HepG2 (cell line): ENCODE measurements around the gene COL13A1. TPM values are rescaled to one million over a fixed set of nuclear protein-coding genes. Genes with fewer than 3 reads are reported as not detected.

Source experiments
- ATAC-seq: fragments of 200-7000 bp; cut with Tn5 transposase; 3 replicates; pipeline ENCODE4 v1.9.1; 2020; ENCODE audit warnings: mild to moderate bottlenecking, moderate library complexity
- BruUV-seq: library from RNA; stranded (reverse); fragments of 400-500 nt; replicated peaks from 2 replicates; lab custom pipeline; 2021; lab: Mats Ljungman, UMichigan
- CTCF ChIA-PET: fragments of 300-600 bp; formaldehyde crosslinking; extraction: SDS; loops from one replicate; lab custom pipeline; 2021; ENCODE audit warnings: low total read pairs, inconsistent platforms, low intra/inter-chr PET ratio; lab: Yijun Ruan, JAX
- POLR2A ChIA-PET: fragments of 350-600 bp; sonication (Branson Sonifier 250); formaldehyde crosslinking; loops from one replicate; lab custom pipeline; 2020; ENCODE audit warnings: antibody characterized with exemption, inconsistent platforms; lab: Yijun Ruan, JAX
- DNase-seq: peaks from one replicate; pipeline ENCODE4 v3.0.0-alpha.2; 2015; ENCODE audit warnings: low spot score
- FAIRE-seq: peaks from 3 replicates; lab custom pipeline; 2011; peaks lifted over from hg19 to GRCh38; lab: Jason Lieb, UNC
- H2AFZ ChIP-seq: one replicate; pipeline ENCODE4 v1.6.1; 2011; ENCODE audit warnings: low read length, inconsistent platforms
- H3K27ac ChIP-seq: fragments of 300-600 bp; 3 replicates; pipeline ENCODE4 v1.8.0; 2011; ENCODE audit warnings: mixed run types, mild to moderate bottlenecking, mixed read lengths, low read length, inconsistent platforms; ENCODE audit not compliant: insufficient read depth; ENCODE audit errors: extremely low read length
- H3K27me3 ChIP-seq, 2 experiments: fragments of 200-600 bp in 1 of 2; 2 replicates in 1 of 2; 3 replicates in 1 of 2; pipeline versions ENCODE4 v1.6.0 to v1.8.0; 2011; ENCODE audit warnings: low read length in 2 of 2, mild to moderate bottlenecking in 2 of 2, moderate library complexity in 2 of 2, inconsistent platforms in 1 of 2; ENCODE audit not compliant: insufficient read depth in 2 of 2, control insufficient read depth in 1 of 2
- H3K36me3 ChIP-seq, 2 experiments: fragments of 200-600 bp in 1 of 2; replicated peaks in 1 of 2; 2 replicates in 1 of 2; 3 replicates in 1 of 2; pipeline versions ENCODE4 v1.5.1 to v1.8.0; 2011; ENCODE audit warnings: low read length in 2 of 2, inconsistent platforms in 1 of 2; ENCODE audit not compliant: insufficient read depth in 2 of 2, control insufficient read depth in 1 of 2
- H3K4me1 ChIP-seq: 2 replicates; pipeline ENCODE4 v1.5.1; 2012; ENCODE audit warnings: low read length, inconsistent platforms; ENCODE audit not compliant: insufficient read depth
- H3K4me2 ChIP-seq: 2 replicates; pipeline ENCODE4 v1.6.0; 2011; ENCODE audit warnings: low read depth, low read length, inconsistent platforms
- H3K4me3 ChIP-seq, 3 experiments: fragments of 200-600 bp in 1 of 3; sonication (generic), shearing (Covaris generic) in 1 of 3; replicated peaks in 1 of 3; 2 replicates each; pipeline ENCODE4 v1.5.1; 2011 to 2016; ENCODE audit warnings: low read length in 3 of 3, inconsistent platforms in 2 of 3, low read depth in 2 of 3, mild to moderate bottlenecking in 2 of 3, control low read depth in 1 of 3, mixed read lengths in 1 of 3; ENCODE audit not compliant: insufficient read depth in 1 of 3
- H3K79me2 ChIP-seq: one replicate; pipeline ENCODE4 v1.6.1; 2011; ENCODE audit warnings: low read length, inconsistent platforms; ENCODE audit not compliant: insufficient read depth
- H3K9ac ChIP-seq: 2 replicates; pipeline ENCODE4 v1.6.0; 2011; ENCODE audit warnings: mild to moderate bottlenecking, low read depth, low read length, inconsistent platforms; ENCODE audit not compliant: insufficient read depth
- H3K9me3 ChIP-seq: 2 replicates; pipeline ENCODE4 v1.5.1; 2012; ENCODE audit warnings: mild to moderate bottlenecking, low read length
- H4K20me1 ChIP-seq: 2 replicates; pipeline ENCODE4 v1.6.0; 2011; ENCODE audit warnings: inconsistent platforms, mild to moderate bottlenecking, low read length, moderate library complexity; ENCODE audit not compliant: insufficient read depth
- FOXJ3 ChIP-seq: sonication (generic); formaldehyde crosslinking; IDR thresholded peaks from 2 replicates; pipeline ENCODE4 v1.4.0; 2020; ENCODE audit warnings: missing genetic modification reagents, mild to moderate bottlenecking, borderline replicate concordance
- HDAC1 ChIP-seq: sonication (generic); formaldehyde crosslinking; IDR thresholded peaks from 2 replicates; pipeline ENCODE4 v1.5.1; 2020; ENCODE audit warnings: mild to moderate bottlenecking, missing genetic modification reagents
- PATZ1 ChIP-seq: sonication (generic); formaldehyde crosslinking; IDR thresholded peaks from 2 replicates; pipeline ENCODE4 v1.4.0; 2020; ENCODE audit warnings: missing genetic modification reagents
- SIX1 ChIP-seq: sonication (generic); formaldehyde crosslinking; IDR thresholded peaks from 2 replicates; pipeline ENCODE4 v1.4.0; 2020; ENCODE audit warnings: missing genetic modification reagents, borderline replicate concordance
- XBP1 ChIP-seq: sonication (generic); formaldehyde crosslinking; IDR thresholded peaks from 2 replicates; pipeline ENCODE4 v1.5.0; 2020; ENCODE audit warnings: missing genetic modification reagents
- ZNF225 ChIP-seq: sonication (generic); formaldehyde crosslinking; IDR thresholded peaks from 2 replicates; pipeline ENCODE4 v1.4.0; 2020; ENCODE audit warnings: mild to moderate bottlenecking, missing genetic modification reagents
- ZNF3 ChIP-seq: IDR thresholded peaks from 2 replicates; pipeline ENCODE4 v1.7.0; 2017; ENCODE audit warnings: inconsistent platforms
- ZNF333 ChIP-seq: sonication (generic); formaldehyde crosslinking; IDR thresholded peaks from 2 replicates; pipeline ENCODE4 v1.4.0; 2020; ENCODE audit warnings: mild to moderate bottlenecking, missing genetic modification reagents, borderline replicate concordance
- ZNF678 ChIP-seq: sonication (generic); formaldehyde crosslinking; IDR thresholded peaks from 2 replicates; pipeline ENCODE4 v1.4.0; 2020; ENCODE audit warnings: mild to moderate bottlenecking, missing genetic modification reagents
- WGBS: methylation state at CpG from one replicate; pipeline ENCODE4 v1.1.6; 2017; ENCODE audit warnings: low lambda C conversion rate; 5-methylcytosine and 5-hydroxymethylcytosine counted together
- in situ Hi-C: cut with HindIII; loops from 2 replicates; pipeline ENCODE4 v1.10.0; 2017; ENCODE audit warnings: low pct_unique_long_range_greater_than_20kb; ENCODE audit not compliant: extremely low pct_ligation_motif_present
- intact Hi-C: fragments of 100-400 bp; cut with micrococcal nuclease; formaldehyde crosslinking; loops from one replicate; pipeline ENCODE4 v1.10.0; 2022; ENCODE audit not compliant: unreplicated experiment
- polyA plus RNA-seq, 8 experiments: library from polyadenylated mRNA; depleted of rRNA in 3 of 8; stranded (reverse) in 7 of 8; unstranded in 1 of 8; fragments of >200 nt; fragmentation: Illumina TruSeq in 4 of 8; extraction: Trizol in 4 of 8; gene quantifications; 2 replicates each; pipeline versions ENCODE4 v1.2.1 to v1.2.3, GENCODE V29; 2011 to 2016; ENCODE audit warnings: low read depth in 4 of 8, missing spikeins in 1 of 8, mixed read lengths in 1 of 8; ENCODE audit not compliant: insufficient read depth in 1 of 8
- total RNA-seq, 5 experiments: library from RNA; depleted of rRNA; stranded (reverse); fragments of >200 nt; fragmentation: Illumina TruSeq; extraction: Trizol; gene quantifications; 2 replicates each; pipeline ENCODE4 v1.2.3, GENCODE V29; 2016; ENCODE audit warnings: low read depth in 1 of 5
- TF ChIP-seq, protein P1 (sequence below): fragments of 450-650 bp; IDR thresholded peaks from 2 replicates; pipeline ENCODE4 v1.6.1; 2016
- TF ChIP-seq, protein P2 (sequence below): sonication (generic); formaldehyde crosslinking; IDR thresholded peaks from 2 replicates; pipeline ENCODE4 v1.4.0; 2020; ENCODE audit warnings: missing genetic modification reagents, borderline replicate concordance

Gene COL13A1
- total and polyA plus RNA-seq, 2 of the 13 experiments (the other 11 are each of a cell fraction or from before 2014, with no cell fraction given), result 0.07 TPM; not detected in 1

DNA sequence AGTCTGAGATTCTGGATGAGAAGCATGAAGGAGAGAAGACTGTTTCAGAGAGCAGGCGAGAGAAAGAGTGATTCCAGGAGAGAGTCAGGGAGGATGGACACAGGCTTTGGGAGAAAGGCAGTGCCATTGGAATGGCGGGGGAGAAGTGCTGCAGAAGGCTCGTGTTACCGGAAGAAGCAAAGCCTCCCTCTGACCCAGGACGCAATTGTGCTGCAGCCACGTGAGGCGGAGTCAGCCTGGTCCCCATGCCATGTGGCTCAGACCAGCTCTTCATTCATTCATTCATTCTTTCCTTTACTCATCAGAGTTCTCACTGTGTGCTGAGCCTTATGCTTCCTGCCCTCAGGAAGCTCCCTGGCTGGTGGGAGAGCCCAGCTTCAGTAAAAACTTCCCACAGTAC is 49.2 kb upstream of the COL13A1 start:
- no peak overlapping the region for H3K4me3 ChIP-seq
- DNase-seq, result no peak
- H3K27ac ChIP-seq, result no peak overlapping the region
- in situ Hi-C loops (no loop called here), intact Hi-C loops (no loop called here)
- 32% methylated on average over 7 of the region's 7 CpGs for WGBS
- BruUV-seq, result no TSS peak
- no peak overlapping the region for H3K9ac ChIP-seq
- ATAC-seq, result no peak
- no peak overlapping the region for H3K4me2 ChIP-seq
- H3K36me3 ChIP-seq, result no peaks in the 10 kb centered on the region
- H3K79me2 ChIP-seq, result no peaks in the 10 kb centered on the region
- no peaks in the 10 kb centered on the region for H4K20me1 ChIP-seq
- H3K27me3 ChIP-seq, result peaks cover 0 to 46% of the 10 kb centered on the region in 2 experiments; a peak in 3 of 5 replicates
- H3K4me1 ChIP-seq, result no peaks in the 10 kb centered on the region
- no peak for FAIRE-seq
- TF ChIP-seq, protein P1, sequence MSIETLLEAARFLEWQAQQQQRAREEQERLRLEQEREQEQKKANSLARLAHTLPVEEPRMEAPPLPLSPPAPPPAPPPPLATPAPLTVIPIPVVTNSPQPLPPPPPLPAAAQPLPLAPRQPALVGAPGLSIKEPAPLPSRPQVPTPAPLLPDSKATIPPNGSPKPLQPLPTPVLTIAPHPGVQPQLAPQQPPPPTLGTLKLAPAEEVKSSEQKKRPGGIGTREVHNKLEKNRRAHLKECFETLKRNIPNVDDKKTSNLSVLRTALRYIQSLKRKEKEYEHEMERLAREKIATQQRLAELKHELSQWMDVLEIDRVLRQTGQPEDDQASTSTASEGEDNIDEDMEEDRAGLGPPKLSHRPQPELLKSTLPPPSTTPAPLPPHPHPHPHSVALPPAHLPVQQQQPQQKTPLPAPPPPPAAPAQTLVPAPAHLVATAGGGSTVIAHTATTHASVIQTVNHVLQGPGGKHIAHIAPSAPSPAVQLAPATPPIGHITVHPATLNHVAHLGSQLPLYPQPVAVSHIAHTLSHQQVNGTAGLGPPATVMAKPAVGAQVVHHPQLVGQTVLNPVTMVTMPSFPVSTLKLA, result peak; percentile 71
- TF ChIP-seq ZNF678, result no peak
- CTCF ChIA-PET, result no interaction called here
- H2AFZ ChIP-seq, result no peak overlapping the region
- no peaks in the 10 kb centered on the region for H3K9me3 ChIP-seq
- POLR2A ChIA-PET, result no interaction called here

DNA sequence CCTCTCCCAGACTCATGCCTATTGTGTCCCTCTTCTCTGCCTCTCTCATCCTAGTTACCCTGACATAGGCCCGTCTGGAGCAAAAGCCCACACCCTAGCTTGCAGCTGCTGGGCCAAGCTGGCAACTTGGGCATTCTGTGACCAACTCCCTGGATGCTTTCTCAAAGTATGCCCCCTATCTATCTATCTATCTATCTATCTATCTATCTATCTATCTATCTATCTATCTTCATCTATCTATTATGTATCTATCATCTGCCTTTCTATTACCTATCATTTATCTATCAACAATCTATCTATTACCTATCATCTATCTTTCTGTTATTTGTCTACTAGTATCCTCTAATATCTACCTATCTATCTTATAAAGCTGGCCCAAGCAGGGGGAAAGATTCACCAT is 45.4 kb upstream of the COL13A1 start:
- no peaks in the 10 kb centered on the region for H3K36me3 ChIP-seq
- no peaks in the 10 kb centered on the region for H3K79me2 ChIP-seq
- no peaks in the 10 kb centered on the region for H4K20me1 ChIP-seq
- ChIA-PET CTCF (no interaction called here), POLR2A (no interaction called here)
- DNase-seq (no peak), FAIRE-seq (no peak)
- H3K9me3 ChIP-seq, result no peaks in the 10 kb centered on the region
- no TSS peak for BruUV-seq
- no peak overlapping the region for H3K27ac ChIP-seq
- H3K4me3 ChIP-seq, result no peak overlapping the region
- TF ChIP-seq HDAC1 (CRISPR knock-in tag), result no peak
- no peak for TF ChIP-seq ZNF225
- TF ChIP-seq, protein P2, sequence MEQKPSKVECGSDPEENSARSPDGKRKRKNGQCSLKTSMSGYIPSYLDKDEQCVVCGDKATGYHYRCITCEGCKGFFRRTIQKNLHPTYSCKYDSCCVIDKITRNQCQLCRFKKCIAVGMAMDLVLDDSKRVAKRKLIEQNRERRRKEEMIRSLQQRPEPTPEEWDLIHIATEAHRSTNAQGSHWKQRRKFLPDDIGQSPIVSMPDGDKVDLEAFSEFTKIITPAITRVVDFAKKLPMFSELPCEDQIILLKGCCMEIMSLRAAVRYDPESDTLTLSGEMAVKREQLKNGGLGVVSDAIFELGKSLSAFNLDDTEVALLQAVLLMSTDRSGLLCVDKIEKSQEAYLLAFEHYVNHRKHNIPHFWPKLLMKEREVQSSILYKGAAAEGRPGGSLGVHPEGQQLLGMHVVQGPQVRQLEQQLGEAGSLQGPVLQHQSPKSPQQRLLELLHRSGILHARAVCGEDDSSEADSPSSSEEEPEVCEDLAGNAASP, result no peak
- TF ChIP-seq FOXJ3 (CRISPR knock-in tag), result no peak
- no peak for TF ChIP-seq ZNF3 (CRISPR knock-in tag)
- no peak for TF ChIP-seq PATZ1 (CRISPR knock-in tag)
- TF ChIP-seq ZNF333 (CRISPR knock-in tag), result no peak
- no peak for TF ChIP-seq SIX1 (CRISPR knock-in tag)
- no peak for TF ChIP-seq XBP1 (CRISPR knock-in tag)
- TF ChIP-seq, all 625 proteins: peak for 0
- WGBS, result 0% methylated on average over 1 of the region's 1 CpG
- no peak for ATAC-seq
- H3K4me2 ChIP-seq, result no peak overlapping the region
- H3K27me3 ChIP-seq, result peaks cover 0 to 20% of the 10 kb centered on the region in 2 experiments; a peak in 4 of 5 replicates
- in situ Hi-C loops, result no loop called here
- H3K9ac ChIP-seq, result no peak overlapping the region
- intact Hi-C loops, result no loop called here
- H3K4me1 ChIP-seq, result no peaks in the 10 kb centered on the region
- H2AFZ ChIP-seq, result no peak overlapping the region
